AML-193 (cell line): ENCODE measurements around the gene ERGIC2.
"Not testable (repeated sequence)": the region's sequence is repeated elsewhere in the genome, so short reads cannot be mapped to it uniquely, and the experiment has no call there.

Experiments
- DNase-seq, 2 experiments: peaks; one replicate each; lab custom pipeline; 2025; lab: John Stamatoyannopoulos, UW

Gene ERGIC2

DNA sequence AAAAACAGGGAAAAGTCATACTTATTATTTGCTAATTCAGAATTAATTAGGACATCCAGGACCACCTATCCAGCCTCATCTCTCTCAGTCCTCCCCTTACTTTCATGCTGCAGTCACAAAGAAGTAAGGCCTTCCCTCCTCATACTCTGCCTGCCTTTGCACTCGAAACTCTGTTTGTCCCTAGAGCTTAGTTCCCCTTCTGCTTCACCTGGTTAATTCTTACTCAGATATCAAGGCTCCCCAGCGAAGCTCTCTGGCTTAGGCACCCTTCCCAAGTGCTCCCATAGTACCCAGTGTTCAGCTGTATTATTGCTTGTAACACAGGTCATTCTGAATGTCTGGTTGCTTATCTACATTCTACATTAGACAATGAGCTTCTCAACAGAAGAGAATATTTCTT, 81.3 kb downstream of the ERGIC2 start:
- DNase-seq: no peak

- DNase-seq: no peak
Measured at GRCh38 chr12:29291226-29291625, 89.7 kb downstream of the ERGIC2 start.

- not testable (repeated sequence) for DNase-seq
Measured at GRCh38 chr12:29290475-29290874, 90.5 kb downstream of the ERGIC2 start.

- DNase-seq: no peak
Measured at GRCh38 chr12:29288031-29288430, 92.9 kb downstream of the ERGIC2 start.

DNA sequence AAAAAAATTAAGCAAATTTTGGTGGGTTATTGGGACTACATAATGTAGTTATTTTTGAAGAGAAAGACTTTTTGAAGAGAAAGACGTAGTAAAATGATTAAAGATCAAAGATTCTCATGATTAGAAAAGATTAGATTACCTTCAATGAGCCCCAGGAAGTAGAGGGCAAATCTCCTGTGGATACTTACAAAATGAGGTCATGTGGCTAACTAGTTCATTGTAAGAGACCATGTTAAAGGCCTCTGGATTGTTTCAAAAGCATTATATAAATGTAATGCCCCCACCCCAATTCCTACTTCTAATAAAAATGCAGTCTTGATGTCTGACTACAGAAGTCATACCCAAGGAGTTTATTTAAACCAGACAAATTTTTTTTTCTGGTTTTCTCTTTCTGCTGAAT, 93.3 kb downstream of the ERGIC2 start:
- DNase-seq: no peak
